Loucy (cell line): ENCODE data around the gene CELF2.
"Not testable (repeated sequence)": the region's sequence is repeated elsewhere in the genome, so short reads cannot be mapped to it uniquely, and the experiment has no call there.

Experiments used
- H2AFZ ChIP-seq: fragments of 200-600 bp; sonication (generic); 2 replicates; pipeline ENCODE4 v1.6.0; 2016; ENCODE audit warnings: antibody characterized with exemption, mild to moderate bottlenecking, low read length, moderate library complexity
- H3F3A ChIP-seq: fragments of 200-600 bp; 2 replicates; pipeline ENCODE4 v1.6.0; 2016; ENCODE audit warnings: antibody characterized with exemption, low read depth, mild to moderate bottlenecking
- H3K27me3 ChIP-seq: fragments of 200-600 bp; sonication (generic); 2 replicates; pipeline ENCODE4 v1.6.1; 2014; ENCODE audit warnings: low read length, mild to moderate bottlenecking; ENCODE audit not compliant: insufficient read depth, poor library complexity, severe bottlenecking
- H3K36me3 ChIP-seq: fragments of 200-600 bp; sonication (generic); 2 replicates; pipeline ENCODE4 v1.6.1; 2016; ENCODE audit warnings: low read length; ENCODE audit not compliant: insufficient read depth
- H3K4me1 ChIP-seq: fragments of 200-600 bp; sonication (generic); 2 replicates; pipeline ENCODE4 v1.5.1; 2014; ENCODE audit warnings: low read length, mild to moderate bottlenecking; ENCODE audit not compliant: insufficient read depth, poor library complexity, severe bottlenecking
- H3K4me2 ChIP-seq: fragments of 200-600 bp; sonication (generic); 2 replicates; pipeline ENCODE4 v1.6.0; 2014; ENCODE audit warnings: antibody characterized with exemption, low read length, low read depth, mild to moderate bottlenecking; ENCODE audit not compliant: poor library complexity, severe bottlenecking
- H3K4me3 ChIP-seq: fragments of 200-600 bp; sonication (generic); 2 replicates; pipeline ENCODE4 v1.5.1; 2014; ENCODE audit warnings: low read length, mild to moderate bottlenecking, mixed read lengths; ENCODE audit not compliant: poor library complexity, severe bottlenecking
- H3K79me2 ChIP-seq: fragments of 200-600 bp; sonication (generic); 2 replicates; pipeline ENCODE4 v1.6.1; 2014; ENCODE audit warnings: low read length; ENCODE audit not compliant: insufficient read depth
- H3K9ac ChIP-seq: fragments of 200-600 bp; sonication (generic); 2 replicates; pipeline ENCODE4 v1.6.0; 2014; ENCODE audit warnings: mild to moderate bottlenecking, low read depth, low read length, moderate library complexity; ENCODE audit not compliant: poor library complexity, severe bottlenecking
- H3K9me2 ChIP-seq: fragments of 200-600 bp; sonication (generic); replicated peaks from 2 replicates; pipeline ENCODE4 v1.6.1; 2016; ENCODE audit warnings: low read depth, low read length, mixed read lengths
- H3K9me3 ChIP-seq: fragments of 200-600 bp; sonication (generic); 2 replicates; pipeline ENCODE4 v1.6.1; 2014; ENCODE audit warnings: mild to moderate bottlenecking, antibody characterized with exemption, low read length, low read depth; ENCODE audit not compliant: insufficient read depth
- H4K20me1 ChIP-seq: fragments of 200-600 bp; sonication (generic); 2 replicates; pipeline ENCODE4 v1.6.0; 2014; ENCODE audit warnings: antibody characterized with exemption, low read length, mild to moderate bottlenecking; ENCODE audit not compliant: insufficient read depth, poor library complexity, severe bottlenecking
- CTCF ChIP-seq: fragments of 200-600 bp; sonication (generic); conservative IDR thresholded peaks from 2 replicates; pipeline ENCODE4 v1.5.1; 2014; ENCODE audit warnings: mild to moderate bottlenecking, antibody characterized with exemption, low read length
- EZH2phosphoT487 ChIP-seq: fragments of 200-600 bp; IDR thresholded peaks from 2 replicates; pipeline ENCODE4 v1.6.1; 2018; ENCODE audit warnings: antibody characterized with exemption, mild to moderate bottlenecking, moderate library complexity, borderline replicate concordance

Gene CELF2

DNA sequence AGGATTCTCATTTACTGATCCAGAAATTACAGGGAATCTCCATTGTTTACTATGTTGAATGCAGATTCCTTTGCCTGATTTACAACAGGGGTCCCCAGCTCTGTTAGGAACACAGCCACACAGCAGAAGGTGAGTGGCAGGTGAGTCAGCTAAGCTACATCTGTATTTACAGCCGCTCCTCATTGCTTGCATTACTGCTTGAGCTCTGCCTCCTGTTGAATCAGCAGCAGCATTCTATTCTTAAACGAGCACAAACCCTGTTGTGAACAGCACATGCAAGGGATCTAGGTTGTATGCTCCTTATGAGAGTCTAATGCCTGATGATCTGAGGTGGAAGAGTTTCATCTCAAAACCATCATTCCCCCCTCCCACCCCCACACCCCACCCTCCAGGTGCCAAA is 23.3 kb upstream of the CELF2 start:
- Histone ChIP-seq H3K9me2 (no peaks in the 10 kb centered on the region), H3K27me3 (no peaks in the 10 kb centered on the region), H3K4me1 (no peaks in the 10 kb centered on the region), H3K79me2 (no peaks in the 10 kb centered on the region), H3K4me3 (no peak overlapping the region), H3F3A (no peaks in the 10 kb centered on the region), H3K4me2 (no peak overlapping the region), H4K20me1 (no peaks in the 10 kb centered on the region), H3K9ac (no peak overlapping the region), H2AFZ (no peak overlapping the region), H3K36me3 (no peaks in the 10 kb centered on the region), H3K9me3 (no peaks in the 10 kb centered on the region)
- TF ChIP-seq CTCF (no peak), EZH2phosphoT487 (no peak)

- Histone ChIP-seq H3K4me1 (no peaks in the 10 kb centered on the region), H3K9me2 (no peaks in the 10 kb centered on the region)
These were observed 22.6 kb upstream of the CELF2 start for GRCh38 chr10:10995120-10995519.

GRCh38 chr10:10996966-10997620 is 20.6 kb upstream of the CELF2 start:
- TF ChIP-seq CTCF (no peak), EZH2phosphoT487 (no peak)
- Histone ChIP-seq H3K9ac (no peak overlapping the region), H3K9me2 (no peaks in the 10 kb centered on the region), H3K36me3 (no peaks in the 10 kb centered on the region), H3K9me3 (no peaks in the 10 kb centered on the region), H3K4me2 (no peak overlapping the region), H3K4me1 (no peaks in the 10 kb centered on the region), H3K79me2 (no peaks in the 10 kb centered on the region), H2AFZ (no peak overlapping the region), H3K27me3 (no peaks in the 10 kb centered on the region), H3K4me3 (no peak overlapping the region), H4K20me1 (no peaks in the 10 kb centered on the region), H3F3A (no peaks in the 10 kb centered on the region)

More at GRCh38 chr10:10995120-10995519, 22.6 kb upstream of the CELF2 start:
- no peak overlapping the region for H3K4me3 ChIP-seq
- no peak overlapping the region for H3K4me2 ChIP-seq
- no peaks in the 10 kb centered on the region for H3K27me3 ChIP-seq
- H3K9me3 ChIP-seq: no peaks in the 10 kb centered on the region
- TF ChIP-seq EZH2phosphoT487: no peak
- TF ChIP-seq CTCF: no peak
- no peaks in the 10 kb centered on the region for H3F3A ChIP-seq
- no peak overlapping the region for H2AFZ ChIP-seq
- no peak overlapping the region for H3K9ac ChIP-seq
- H4K20me1 ChIP-seq: no peaks in the 10 kb centered on the region
- no peaks in the 10 kb centered on the region for H3K36me3 ChIP-seq
- no peaks in the 10 kb centered on the region for H3K79me2 ChIP-seq

DNA sequence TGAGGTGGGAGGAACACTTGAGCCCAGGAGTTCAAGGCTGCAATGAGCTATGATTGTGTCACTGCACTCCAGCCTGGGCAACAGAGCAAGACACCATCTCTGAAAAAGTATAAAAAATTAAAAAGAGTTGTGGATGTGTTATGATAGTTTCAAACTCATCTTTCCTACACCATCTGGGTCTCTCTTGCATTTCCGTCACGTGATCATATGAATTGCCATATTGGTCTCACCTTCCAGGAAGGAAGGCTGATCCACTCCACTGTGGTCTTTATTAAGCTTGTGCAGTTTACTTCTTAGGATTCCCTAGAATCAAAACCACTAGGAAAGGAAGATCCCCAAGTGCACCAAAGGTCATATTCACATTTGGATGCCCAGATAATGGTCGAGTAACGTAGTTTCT is 18.2 kb upstream of the CELF2 start:
- H3K4me3 ChIP-seq, H3K36me3 ChIP-seq, H3K4me2 ChIP-seq, H3K9me3 ChIP-seq, H3K9ac ChIP-seq, H3K27me3 ChIP-seq, H3K9me2 ChIP-seq, H3K79me2 ChIP-seq, H3K4me1 ChIP-seq, H3F3A ChIP-seq, H4K20me1 ChIP-seq, H2AFZ ChIP-seq: not testable (repeated sequence)
